ENCODE measurements around the gene ELL.

ELL gene

GRCh38 chr19:18431351-18432197 lies 90.3 kb downstream of the ELL start:
- no peak for DNase-seq

GRCh38 chr19:18430417-18431144 lies 91.3 kb downstream of the ELL start:
- DNase-seq, result no peak

- no peak for DNase-seq
These were observed 92.0 kb downstream of the ELL start for GRCh38 chr19:18429717-18430416.

- peak; percentile 94 for DNase-seq
These were observed 92.8 kb downstream of the ELL start for GRCh38 chr19:18428787-18429674.

- no peak for DNase-seq
These were observed 93.6 kb downstream of the ELL start for GRCh38 chr19:18428173-18428786.

GRCh38 chr19:18427743-18428113 lies 94.1 kb downstream of the ELL start:
- no peak for DNase-seq

- DNase-seq, result no peak
These were observed 94.7 kb downstream of the ELL start for GRCh38 chr19:18427080-18427742.

GRCh38 chr19:18426416-18426767 lies 95.5 kb downstream of the ELL start:
- no peak for DNase-seq

GRCh38 chr19:18425515-18426415 lies 96.1 kb downstream of the ELL start:
- DNase-seq, result no peak

GRCh38 chr19:18424890-18425514 lies 96.9 kb downstream of the ELL start:
- DNase-seq, result no peak

- no peak for DNase-seq
These were observed 97.6 kb downstream of the ELL start for GRCh38 chr19:18424122-18424889.

GRCh38 chr19:18423258-18424020 lies 98.4 kb downstream of the ELL start:
- DNase-seq, result no peak

GRCh38 chr19:18422530-18423191 lies 99.2 kb downstream of the ELL start:
- DNase-seq, result peak; percentile 0

- DNase-seq, result peak; percentile 6
These were observed 100.4 kb downstream of the ELL start for GRCh38 chr19:18421371-18421959.

- DNase-seq, result no peak
These were observed 100.9 kb downstream of the ELL start for GRCh38 chr19:18420930-18421329.

- peak; percentile 81 for DNase-seq
These were observed 102.0 kb downstream of the ELL start for GRCh38 chr19:18419699-18420460.

All from hematopoietic multipotent progenitor cell treated with erythropoietin and hydrocortisone succinate and interleukin-3 and kit ligand, for 6 days (in vitro differentiated cells).